GM23338 (cell line): ENCODE measurements around the gene TRNP1. TPM values are rescaled to one million over a fixed set of nuclear protein-coding genes. Genes with fewer than 3 reads are reported as not detected.

Experiments
- ATAC-seq: fragments of 200-7000 bp; cut with Tn5 transposase; 3 replicates; pipeline ENCODE4 v1.9.1; 2020
- DNase-seq: peaks from one replicate; pipeline ENCODE4 v3.0.0-alpha.2; 2015; ENCODE audit warnings: low spot score
- H2AFZ ChIP-seq: fragments of 200-600 bp; sonication (generic); 2 replicates; pipeline ENCODE4 v1.8.0; 2016; ENCODE audit warnings: antibody characterized with exemption, mild to moderate bottlenecking, moderate library complexity
- H3F3A ChIP-seq: fragments of 200-600 bp; sonication (generic); replicated peaks from 2 replicates; pipeline ENCODE4 v1.8.0; 2017; ENCODE audit warnings: antibody characterized with exemption, mixed run types, low read depth
- H3K27ac ChIP-seq: fragments of 200-600 bp; sonication (generic); 2 replicates; pipeline ENCODE4 v1.6.1; 2016; ENCODE audit warnings: low read depth
- H3K27me3 ChIP-seq: fragments of 200-600 bp; sonication (generic); 2 replicates; pipeline ENCODE4 v1.8.0; 2016; ENCODE audit warnings: mild to moderate bottlenecking, mixed run types, moderate library complexity; ENCODE audit not compliant: insufficient read depth
- H3K36me3 ChIP-seq: fragments of 200-600 bp; sonication (generic); 2 replicates; pipeline ENCODE4 v1.8.0; 2016; ENCODE audit warnings: mild to moderate bottlenecking; ENCODE audit not compliant: insufficient read depth
- H3K4me1 ChIP-seq: fragments of 200-600 bp; sonication (generic); 2 replicates; pipeline ENCODE4 v1.8.0; 2016; ENCODE audit warnings: mild to moderate bottlenecking, moderate library complexity; ENCODE audit not compliant: insufficient read depth
- H3K4me2 ChIP-seq: fragments of 200-600 bp; sonication (generic); 2 replicates; pipeline ENCODE4 v1.7.1; 2017; ENCODE audit warnings: mixed run types
- H3K4me3 ChIP-seq: fragments of 200-600 bp; sonication (generic); 2 replicates; pipeline ENCODE4 v1.6.1; 2016; ENCODE audit warnings: mixed run types
- H3K79me2 ChIP-seq: fragments of 200-600 bp; sonication (generic); replicated peaks from 2 replicates; pipeline ENCODE4 v1.8.0; 2017; ENCODE audit warnings: mild to moderate bottlenecking; ENCODE audit not compliant: insufficient read depth
- H3K9me2 ChIP-seq: fragments of 200-600 bp; sonication (generic); 2 replicates; pipeline ENCODE4 v1.8.0; 2017; ENCODE audit not compliant: insufficient read depth
- H4K20me1 ChIP-seq: fragments of 200-600 bp; sonication (generic); replicated peaks from 2 replicates; pipeline ENCODE4 v1.8.0; 2017; ENCODE audit warnings: mild to moderate bottlenecking; ENCODE audit not compliant: insufficient read depth
- H3K27ac Mint-ChIP-seq: 2 replicates; pipeline ENCODE4 v1.8.0; 2020; ENCODE audit warnings: inconsistent platforms, mild to moderate bottlenecking, moderate library complexity, mixed read lengths
- H3K27me3 Mint-ChIP-seq: 3 replicates; pipeline ENCODE4 v1.8.0; 2022; ENCODE audit warnings: low read depth, mild to moderate bottlenecking, moderate library complexity, mixed read lengths, inconsistent platforms; ENCODE audit not compliant: insufficient read depth, poor library complexity
- H3K36me3 Mint-ChIP-seq: 3 replicates; pipeline ENCODE4 v1.8.0; 2021; ENCODE audit warnings: low read depth, mild to moderate bottlenecking, inconsistent platforms, moderate library complexity, mixed read lengths
- H3K4me1 Mint-ChIP-seq: 3 replicates; pipeline ENCODE4 v1.8.0; 2020; ENCODE audit warnings: mild to moderate bottlenecking, inconsistent platforms, mixed read lengths
- H3K4me3 Mint-ChIP-seq: 3 replicates; pipeline ENCODE4 v1.8.0; 2021; ENCODE audit warnings: moderate library complexity, mild to moderate bottlenecking, inconsistent platforms, mixed read lengths
- H3K9me3 Mint-ChIP-seq: 3 replicates; pipeline ENCODE4 v1.8.0; 2020; ENCODE audit warnings: moderate library complexity, mild to moderate bottlenecking, inconsistent platforms, mixed read lengths
- CTCF ChIP-seq, 2 experiments: fragments of 200-600 bp in 1 of 2; sonication (generic) in 1 of 2; conservative IDR thresholded peaks; 2 replicates each; pipeline versions ENCODE4 v1.5.1 to v1.6.1; 2016 to 2017; ENCODE audit warnings: antibody characterized with exemption in 2 of 2, low read depth in 2 of 2, mild to moderate bottlenecking in 2 of 2, moderate library complexity in 1 of 2
- ETS1 ChIP-seq: IDR thresholded peaks from 2 replicates; pipeline ENCODE4 v1.6.1; 2016; ENCODE audit warnings: antibody characterized with exemption
- EZH2 ChIP-seq: fragments of 200-600 bp; sonication (generic); IDR thresholded peaks from one replicate; pipeline ENCODE4 v1.8.0; 2017; ENCODE audit warnings: antibody characterized with exemption, mild to moderate bottlenecking, low read depth; ENCODE audit not compliant: unreplicated experiment
- EZH2phosphoT487 ChIP-seq: fragments of 200-600 bp; sonication (generic); IDR thresholded peaks from one replicate; pipeline ENCODE4 v1.8.1; 2018; ENCODE audit warnings: antibody characterized with exemption; ENCODE audit not compliant: unreplicated experiment
- JUNB ChIP-seq: IDR thresholded peaks from one replicate; pipeline ENCODE4 v1.6.1; 2016; ENCODE audit warnings: antibody characterized with exemption; ENCODE audit not compliant: unreplicated experiment
- NANOG ChIP-seq: IDR thresholded peaks from 2 replicates; pipeline ENCODE4 v1.6.1; 2016; ENCODE audit warnings: antibody characterized with exemption, borderline replicate concordance
- POLR2AphosphoS5 ChIP-seq: IDR thresholded peaks from 2 replicates; pipeline ENCODE4 v1.6.1; 2016; ENCODE audit warnings: antibody characterized with exemption, low read depth
- REST ChIP-seq: IDR thresholded peaks from one replicate; pipeline ENCODE4 v1.6.1; 2018; ENCODE audit warnings: antibody characterized with exemption; ENCODE audit not compliant: unreplicated experiment
- ZNF114 ChIP-seq: fragments of 250-450 bp; sonication (Bioruptor Pico); IDR thresholded peaks from 2 replicates; pipeline ENCODE4 v1.5.0; 2020; ENCODE audit warnings: mild to moderate bottlenecking, moderate library complexity
- ZNF331 ChIP-seq: fragments of 250-450 bp; sonication (Bioruptor Pico); IDR thresholded peaks from 2 replicates; pipeline ENCODE4 v1.5.0; 2020; ENCODE audit warnings: low read depth, mild to moderate bottlenecking, moderate library complexity
- polyA plus RNA-seq: library from polyadenylated mRNA; unstranded; fragments of >200 nt; fragmentation: Nextera tagmentation; extraction: Ambion mirVana; gene quantifications from 2 replicates; pipeline ENCODE4 v1.2.1, GENCODE V29; 2016
- total RNA-seq: library from RNA; depleted of rRNA; stranded (reverse); fragments of >200 nt; shearing (Covaris generic); gene quantifications from 2 replicates; pipeline ENCODE4 v1.2.3, GENCODE V29; 2014

TRNP1 gene
- total and polyA plus RNA-seq, 2 experiments from 2014 or later = 21.2 to 54.3 TPM

- TF ChIP-seq JUNB (no peak), CTCF (conservative IDR thresholded peaks at IDR 0.05; ENCODE audit: low read depth in 2 of 2) (no peak), EZH2phosphoT487 (no peak), ZNF331 (CRISPR knock-in tag) (no peak), ETS1 (no peak), POLR2AphosphoS5 (no peak), EZH2 (no peak), NANOG (no peak), REST (no peak), ZNF114 (CRISPR knock-in tag) (no peak)
Measured at GRCh38 chr1:26978901-26979300, 14.6 kb upstream of the TRNP1 start (continued).

GRCh38 chr1:26981146-26981846 lies 12.2 kb upstream of the TRNP1 start:
- no peak for ATAC-seq
- Histone ChIP-seq H3K9me2 (no peaks in the 10 kb centered on the region), H3K4me3 (no peak overlapping the region), H3K79me2 (no peaks in the 10 kb centered on the region), H3K4me1 (no peaks in the 10 kb centered on the region), H3K36me3 (no peaks in the 10 kb centered on the region), H3K4me2 (no peak overlapping the region), H4K20me1 (no peaks in the 10 kb centered on the region), H2AFZ (no peak overlapping the region), H3F3A (0 out of 2 replicates have a peak, but pooled peaks cover 2% of the 10 kb centered on the region), H3K27ac (no peak overlapping the region), H3K27me3 (no peaks in the 10 kb centered on the region)
- Mint-ChIP-seq H3K36me3 (no peaks in the 10 kb centered on the region), H3K4me1 (no peaks in the 10 kb centered on the region; the same call in 2 of the 3 replicates), H3K27ac (no peak overlapping the region; the same call in 1 of the 2 replicates), H3K27me3 (peaks cover 13% of the 10 kb centered on the region), H3K4me3 (no peak overlapping the region), H3K9me3 (no peaks in the 10 kb centered on the region)
- no peak for DNase-seq
- TF ChIP-seq ETS1 (no peak), JUNB (no peak), NANOG (no peak), EZH2phosphoT487 (no peak)
